GM19468 (cell line): Measurements from ENCODE around the gene GCDH.
"Not testable (repeated sequence)": the region's sequence is repeated elsewhere in the genome, so short reads cannot be mapped to it uniquely, and the experiment has no call there.

ENCODE experiments used
- ATAC-seq: cut with Tn5 transposase; IDR thresholded peaks from one replicate; pipeline ENCODE4 v1.9.1; 2021; ENCODE audit warnings: mild to moderate bottlenecking, moderate library complexity, moderate number of reproducible peaks; ENCODE audit not compliant: unreplicated experiment; ENCODE audit errors: extremely low read depth

The GCDH gene

GRCh38 chr19:12890787-12891552 is at the start of gene GCDH:
Gene GCDH (plus strand): TSS chr19:12891160. CDS start chr19:12891305, 145 bp downstream.
- ATAC-seq = peak; percentile 60

GRCh38 chr19:12842511-12842910 is 48.4 kb upstream of the GCDH start:
- no peak for ATAC-seq

- no peak for ATAC-seq
These were observed 47.6 kb upstream of the GCDH start for GRCh38 chr19:12843328-12843727.

GRCh38 chr19:12843999-12844732 is 46.8 kb upstream of the GCDH start:
- ATAC-seq = no peak

- not testable (repeated sequence) for ATAC-seq
These were observed 44.3 kb upstream of the GCDH start for GRCh38 chr19:12846613-12847012.

- ATAC-seq = no peak
These were observed 43.5 kb upstream of the GCDH start for GRCh38 chr19:12847159-12848139.

GRCh38 chr19:12856653-12857052 is 34.3 kb upstream of the GCDH start:
- no peak for ATAC-seq

GRCh38 chr19:12858041-12858928 is 32.7 kb upstream of the GCDH start:
- ATAC-seq = no peak

- no peak for ATAC-seq
These were observed 31.4 kb upstream of the GCDH start for GRCh38 chr19:12859546-12859945.

GRCh38 chr19:12864143-12864542 is 26.8 kb upstream of the GCDH start:
- ATAC-seq = no peak

- ATAC-seq = no peak
These were observed 25.9 kb upstream of the GCDH start for GRCh38 chr19:12864721-12865715.

- no peak for ATAC-seq
These were observed 25.1 kb upstream of the GCDH start for GRCh38 chr19:12865746-12866415.

- ATAC-seq = no peak
These were observed 24.4 kb upstream of the GCDH start for GRCh38 chr19:12866416-12867119.

GRCh38 chr19:12867120-12868099 is 23.6 kb upstream of the GCDH start:
- ATAC-seq = no peak

- ATAC-seq = no peak
These were observed 22.3 kb upstream of the GCDH start for GRCh38 chr19:12868540-12869112.

GRCh38 chr19:12871681-12872080 is 19.3 kb upstream of the GCDH start:
- no peak for ATAC-seq
